DND-41 (cell line): ENCODE results near the gene BAIAP2L1.

Experiments used
- ATAC-seq: fragments of 200-7000 bp; cut with Tn5 transposase; 3 replicates; pipeline ENCODE4 v1.9.1; 2021; ENCODE audit warnings: low read depth; ENCODE audit not compliant: insufficient read depth
- DNase-seq: peaks from one replicate; pipeline ENCODE4 v3.0.0-alpha.2; 2020
- H2AFZ ChIP-seq: 2 replicates; pipeline ENCODE4 v1.6.0; 2012; ENCODE audit warnings: low read depth, low read length
- H3K27ac ChIP-seq: 2 replicates; pipeline ENCODE4 v1.5.1; 2012; ENCODE audit warnings: low read length, inconsistent platforms
- H3K27me3 ChIP-seq: fragments of 200-600 bp; sonication (generic); 2 replicates; pipeline ENCODE4 v1.6.0; 2012; ENCODE audit warnings: low read length, mild to moderate bottlenecking, inconsistent platforms; ENCODE audit not compliant: insufficient read depth, poor library complexity
- H3K36me3 ChIP-seq: 2 replicates; pipeline ENCODE4 v1.5.1; 2012; ENCODE audit warnings: low read length, inconsistent platforms; ENCODE audit not compliant: insufficient read depth
- H3K4me1 ChIP-seq: 2 replicates; pipeline ENCODE4 v1.5.1; 2012; ENCODE audit warnings: mild to moderate bottlenecking, low read length; ENCODE audit not compliant: insufficient read depth
- H3K4me2 ChIP-seq: 2 replicates; pipeline ENCODE4 v1.6.0; 2012; ENCODE audit warnings: mild to moderate bottlenecking, moderate library complexity, low read length, inconsistent platforms; ENCODE audit not compliant: insufficient read depth
- H3K4me3 ChIP-seq, 2 experiments: fragments of 200-600 bp in 1 of 2; shearing (Covaris generic) in 1 of 2; 2 replicates each; pipeline ENCODE4 v1.5.1; 2012 to 2016; ENCODE audit warnings: inconsistent platforms in 2 of 2, low read length in 2 of 2, mild to moderate bottlenecking in 2 of 2, low read depth in 1 of 2, moderate library complexity in 1 of 2
- H3K79me2 ChIP-seq: 2 replicates; pipeline ENCODE4 v1.6.0; 2012; ENCODE audit warnings: low read length, inconsistent platforms; ENCODE audit not compliant: insufficient read depth
- H3K9ac ChIP-seq: 2 replicates; pipeline ENCODE4 v1.6.0; 2012; ENCODE audit warnings: low read depth, mild to moderate bottlenecking, inconsistent platforms, low read length, moderate library complexity
- H3K9me3 ChIP-seq: 2 replicates; pipeline ENCODE4 v1.5.1; 2012; ENCODE audit warnings: low read length, moderate library complexity, mild to moderate bottlenecking, inconsistent platforms; ENCODE audit not compliant: insufficient read depth, severe bottlenecking
- H4K20me1 ChIP-seq: 2 replicates; pipeline ENCODE4 v1.6.0; 2012; ENCODE audit warnings: low read length; ENCODE audit not compliant: insufficient read depth
- CTCF ChIP-seq: IDR thresholded peaks from 2 replicates; pipeline ENCODE4 v1.5.1; 2012; ENCODE audit warnings: borderline replicate concordance, low read length, moderate library complexity, mild to moderate bottlenecking; ENCODE audit not compliant: poor library complexity, severe bottlenecking; ENCODE audit errors: extremely low read depth
- EZH2 ChIP-seq: IDR thresholded peaks from 3 replicates; pipeline ENCODE4 v1.6.1; 2012; ENCODE audit warnings: borderline replicate concordance, low read depth, mild to moderate bottlenecking, moderate library complexity, low read length, inconsistent platforms; ENCODE audit not compliant: severe bottlenecking

Gene BAIAP2L1

GRCh38 chr7:98251601-98252424 is 149.1 kb downstream of the BAIAP2L1 start, which contains the start of gene TECPR1:
Gene TECPR1 (minus strand): TSS chr7:98252232. CDS start chr7:98246146, 6,086 bp downstream.
- no peaks in the 10 kb centered on the region for H3K27me3 ChIP-seq
- H2AFZ ChIP-seq = peak within 1 kb of the TSS; percentile 95
- peak within 1 kb of the TSS; percentile 73 to 98 for H3K4me3 ChIP-seq
- TF ChIP-seq CTCF = no peak
- no peak for TF ChIP-seq EZH2
- peaks cover 41% of the 10 kb centered on the region for H3K79me2 ChIP-seq
- H3K9ac ChIP-seq = peak within 1 kb of the TSS; percentile 78
- H3K4me2 ChIP-seq = peak within 1 kb of the TSS; percentile 95
- peaks cover 3% of the 10 kb centered on the region; the same call in 1 of the 2 replicates for H4K20me1 ChIP-seq
- H3K9me3 ChIP-seq = no peaks in the 10 kb centered on the region
- H3K36me3 ChIP-seq = peaks cover 6% of the 10 kb centered on the region
- H3K27ac ChIP-seq = peak within 1 kb of the TSS; percentile 81
- H3K4me1 ChIP-seq = peaks cover 49% of the 10 kb centered on the region
- ATAC-seq (peak; percentile 95), DNase-seq (peak; percentile 83)

- peaks cover under 1% of the 10 kb centered on the region; the same call in 1 of the 2 replicates for H4K20me1 ChIP-seq
- peaks cover 49% of the 10 kb centered on the region for H3K4me1 ChIP-seq
- H2AFZ ChIP-seq = peak overlapping the region; percentile 95
- H3K4me2 ChIP-seq = peak overlapping the region; percentile 95
- peak; percentile 42 for DNase-seq
- peak; percentile 38 for ATAC-seq
- H3K4me3 ChIP-seq = peak overlapping the region; percentile 73 to 98
- peaks cover 41% of the 10 kb centered on the region for H3K79me2 ChIP-seq
- peak overlapping the region; percentile 78 for H3K9ac ChIP-seq
- no peak for TF ChIP-seq CTCF
- TF ChIP-seq EZH2 = no peak
- H3K27me3 ChIP-seq = no peaks in the 10 kb centered on the region
- H3K9me3 ChIP-seq = no peaks in the 10 kb centered on the region
- peak overlapping the region; percentile 81 for H3K27ac ChIP-seq
- H3K36me3 ChIP-seq = peaks cover under 1% of the 10 kb centered on the region
These were observed 149.7 kb downstream of the BAIAP2L1 start for GRCh38 chr7:98251231-98251600.

- no peaks in the 10 kb centered on the region; the same call in 1 of the 2 replicates for H3K36me3 ChIP-seq
- TF ChIP-seq CTCF (no peak), EZH2 (no peak)
- H2AFZ ChIP-seq = peak overlapping the region; percentile 95
- peak overlapping the region; percentile 95 for H3K4me2 ChIP-seq
- H3K9me3 ChIP-seq = no peaks in the 10 kb centered on the region
- H4K20me1 ChIP-seq = no peaks in the 10 kb centered on the region; the same call in 1 of the 2 replicates
- H3K4me3 ChIP-seq = peak overlapping the region in 1 of 2 experiments; percentile 98; a peak in 3 of 4 replicates
- peaks cover 41% of the 10 kb centered on the region for H3K79me2 ChIP-seq
- 0 out of 3 replicates have a peak, but pooled peaks have one; percentile 17 for ATAC-seq
- peaks cover 49% of the 10 kb centered on the region for H3K4me1 ChIP-seq
- H3K27me3 ChIP-seq = no peaks in the 10 kb centered on the region
- H3K27ac ChIP-seq = peak overlapping the region; percentile 81
- peak overlapping the region; percentile 78 for H3K9ac ChIP-seq
- peak; percentile 38 for DNase-seq
These were observed 150.1 kb downstream of the BAIAP2L1 start for GRCh38 chr7:98250789-98251188.
